ENCODE data around the gene SNCAIP. TPM values are rescaled to one million over a fixed set of nuclear protein-coding genes. Genes with fewer than 3 reads are reported as not detected.
"Not testable (repeated sequence)": the region's sequence is repeated elsewhere in the genome, so short reads cannot be mapped to it uniquely, and the experiment has no call there.

SNCAIP gene
- total RNA-seq, 1 donor from 2014 or later: 11.3 TPM

DNA sequence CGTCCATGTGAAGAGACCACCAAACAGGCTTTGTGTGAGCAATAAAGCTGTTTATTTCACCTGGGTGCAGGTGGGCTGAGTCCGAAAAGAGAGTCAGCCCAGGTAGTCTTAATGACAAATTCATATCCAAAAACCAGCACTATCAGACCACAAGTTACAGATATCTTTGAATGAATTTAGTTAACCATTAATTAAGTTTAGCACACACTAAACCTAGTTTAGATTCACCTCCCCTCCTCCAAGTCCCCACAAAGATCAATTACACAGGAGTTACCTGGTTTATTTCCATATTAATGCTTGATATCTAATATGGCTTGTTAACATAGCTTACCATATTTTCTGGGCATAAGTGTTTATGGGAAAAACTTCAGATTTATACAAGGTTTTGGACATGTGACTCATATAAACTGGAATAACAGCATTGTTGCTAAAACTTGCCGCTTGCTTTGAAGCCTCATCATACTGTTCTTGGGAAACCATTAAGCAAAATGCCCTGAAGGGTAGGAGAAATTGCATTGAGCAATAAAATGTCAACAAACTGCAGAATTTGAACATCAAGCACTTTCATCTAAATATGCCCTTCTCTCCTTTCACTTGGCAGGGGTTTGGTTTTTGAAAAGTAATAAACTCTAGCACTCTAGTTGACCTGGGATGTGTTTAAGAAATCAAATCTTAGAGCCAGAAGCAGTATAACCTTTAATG lies 166.9 kb downstream of the SNCAIP start:
- Histone ChIP-seq H3K9me3 (no peaks in the 10 kb centered on the region), H3K4me1 (peaks cover 12% of the 10 kb centered on the region), H3K27me3 (no peaks in the 10 kb centered on the region), H3K36me3 (no peaks in the 10 kb centered on the region), H3K27ac (no peak overlapping the region), H3K4me3 (peak overlapping the region in 1 of 2 donors; percentile 31)
- intact Hi-C loops (cut with DNase I): no loop called here
- no peak for TF ChIP-seq POLR2A (IDR thresholded peaks at IDR 0.05)
- TF ChIP-seq, protein P1, sequence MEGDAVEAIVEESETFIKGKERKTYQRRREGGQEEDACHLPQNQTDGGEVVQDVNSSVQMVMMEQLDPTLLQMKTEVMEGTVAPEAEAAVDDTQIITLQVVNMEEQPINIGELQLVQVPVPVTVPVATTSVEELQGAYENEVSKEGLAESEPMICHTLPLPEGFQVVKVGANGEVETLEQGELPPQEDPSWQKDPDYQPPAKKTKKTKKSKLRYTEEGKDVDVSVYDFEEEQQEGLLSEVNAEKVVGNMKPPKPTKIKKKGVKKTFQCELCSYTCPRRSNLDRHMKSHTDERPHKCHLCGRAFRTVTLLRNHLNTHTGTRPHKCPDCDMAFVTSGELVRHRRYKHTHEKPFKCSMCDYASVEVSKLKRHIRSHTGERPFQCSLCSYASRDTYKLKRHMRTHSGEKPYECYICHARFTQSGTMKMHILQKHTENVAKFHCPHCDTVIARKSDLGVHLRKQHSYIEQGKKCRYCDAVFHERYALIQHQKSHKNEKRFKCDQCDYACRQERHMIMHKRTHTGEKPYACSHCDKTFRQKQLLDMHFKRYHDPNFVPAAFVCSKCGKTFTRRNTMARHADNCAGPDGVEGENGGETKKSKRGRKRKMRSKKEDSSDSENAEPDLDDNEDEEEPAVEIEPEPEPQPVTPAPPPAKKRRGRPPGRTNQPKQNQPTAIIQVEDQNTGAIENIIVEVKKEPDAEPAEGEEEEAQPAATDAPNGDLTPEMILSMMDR (IDR thresholded peaks at IDR 0.05): no peak
- TF ChIP-seq POLR2AphosphoS5 (IDR thresholded peaks at IDR 0.05; ENCODE audit: insufficient read depth in 1 of 2, low read depth in 1 of 2): peak in 1 of 2 donors; percentile 76
- DNase-seq (ENCODE audit: extremely low spot score in 2 of 2): no peak

DNA sequence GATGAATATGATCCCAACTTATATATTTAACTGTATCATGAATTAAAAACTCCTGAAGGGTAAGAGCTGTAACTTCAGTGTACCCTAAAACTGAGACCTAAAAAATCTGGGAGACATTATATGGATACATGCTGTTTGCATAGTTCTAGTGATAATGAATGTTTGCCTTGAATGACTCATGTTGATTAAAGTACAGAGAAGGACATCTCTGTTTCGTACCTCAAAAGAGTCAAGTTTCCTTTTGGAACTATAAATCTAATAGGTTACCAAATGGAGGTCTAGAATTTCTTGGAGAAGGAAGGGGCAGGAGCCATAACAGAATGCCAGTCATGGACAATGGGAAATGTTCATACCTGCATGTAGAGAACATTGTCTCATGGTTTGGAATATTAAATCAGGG lies 168.1 kb downstream of the SNCAIP start:
- Histone ChIP-seq H3K36me3 (no peaks in the 10 kb centered on the region), H3K27ac (no peak overlapping the region), H3K9me3 (no peaks in the 10 kb centered on the region), H3K4me1 (peaks cover 12% of the 10 kb centered on the region), H3K27me3 (no peaks in the 10 kb centered on the region), H3K4me3 (no peak overlapping the region)
- no peak for DNase-seq (ENCODE audit: extremely low spot score in 2 of 2)
- TF ChIP-seq, protein P1 (IDR thresholded peaks at IDR 0.05): no peak
- TF ChIP-seq POLR2A (IDR thresholded peaks at IDR 0.05): no peak
- no peak for TF ChIP-seq POLR2AphosphoS5 (IDR thresholded peaks at IDR 0.05; ENCODE audit: insufficient read depth in 1 of 2, low read depth in 1 of 2)
- intact Hi-C loops (cut with DNase I): no loop called here

DNA sequence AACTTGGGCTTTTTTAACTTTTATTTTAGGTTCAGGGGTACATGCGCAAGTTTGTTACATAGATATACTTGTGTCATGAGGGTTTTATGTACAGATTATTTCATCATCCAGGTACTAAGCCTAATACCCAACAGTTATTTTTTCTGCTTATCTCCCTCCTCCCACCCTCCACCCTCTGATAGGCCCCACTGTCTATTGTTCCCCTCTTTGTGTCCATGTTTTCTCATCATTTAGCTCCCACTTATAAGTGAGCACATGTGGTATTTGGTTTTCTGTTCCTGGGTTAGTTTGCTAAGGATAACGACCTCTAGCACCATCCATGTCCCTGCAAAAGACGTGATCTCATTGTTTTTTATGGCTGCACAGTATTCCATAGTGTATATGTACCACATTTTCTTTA lies 172.1 kb downstream of the SNCAIP start:
- intact Hi-C loops (cut with DNase I): no loop called here
- H3K36me3 ChIP-seq: no peaks in the 10 kb centered on the region

DNA sequence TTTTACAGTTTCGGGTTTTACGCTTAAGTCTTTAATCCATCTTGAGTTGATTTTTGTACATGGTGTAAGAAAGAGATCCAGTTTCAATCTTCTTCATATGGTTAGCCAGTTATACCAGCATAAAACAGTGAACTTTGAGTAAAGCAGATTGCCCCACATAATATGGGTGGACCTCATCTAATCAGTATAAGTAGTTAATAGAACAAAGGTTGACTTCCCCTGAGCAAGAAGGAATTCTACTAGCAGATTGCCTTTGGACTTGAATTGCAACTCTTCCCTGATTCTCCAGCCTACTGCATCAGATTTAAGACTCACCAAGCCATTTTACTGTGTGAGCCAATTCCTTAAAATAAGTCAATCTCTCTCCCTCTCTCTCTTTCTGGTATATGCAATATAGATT lies 173.2 kb downstream of the SNCAIP start:
- Histone ChIP-seq H3K9me3 (no peaks in the 10 kb centered on the region), H3K4me3 (no peak overlapping the region), H3K27ac (no peak overlapping the region), H3K4me1 (no peaks in the 10 kb centered on the region), H3K27me3 (no peaks in the 10 kb centered on the region), H3K36me3 (no peaks in the 10 kb centered on the region)
- DNase-seq (ENCODE audit: extremely low spot score in 2 of 2): no peak
- TF ChIP-seq, protein P1 (IDR thresholded peaks at IDR 0.05): no peak
- TF ChIP-seq POLR2A (IDR thresholded peaks at IDR 0.05) (no peak), POLR2AphosphoS5 (IDR thresholded peaks at IDR 0.05; ENCODE audit: insufficient read depth in 1 of 2, low read depth in 1 of 2) (no peak)
- intact Hi-C loops (cut with DNase I): no loop called here

More for the DNA sequence above, 172.1 kb downstream of the SNCAIP start:
- TF ChIP-seq, protein P1 (IDR thresholded peaks at IDR 0.05): no peak
- no peak for TF ChIP-seq POLR2AphosphoS5 (IDR thresholded peaks at IDR 0.05; ENCODE audit: insufficient read depth in 1 of 2, low read depth in 1 of 2)
- Histone ChIP-seq H3K27ac (no peak overlapping the region), H3K4me3 (no peak overlapping the region), H3K27me3 (no peaks in the 10 kb centered on the region), H3K4me1 (peaks cover 7% of the 10 kb centered on the region), H3K9me3 (no peaks in the 10 kb centered on the region)
- no peak for DNase-seq (ENCODE audit: extremely low spot score in 2 of 2)

DNA sequence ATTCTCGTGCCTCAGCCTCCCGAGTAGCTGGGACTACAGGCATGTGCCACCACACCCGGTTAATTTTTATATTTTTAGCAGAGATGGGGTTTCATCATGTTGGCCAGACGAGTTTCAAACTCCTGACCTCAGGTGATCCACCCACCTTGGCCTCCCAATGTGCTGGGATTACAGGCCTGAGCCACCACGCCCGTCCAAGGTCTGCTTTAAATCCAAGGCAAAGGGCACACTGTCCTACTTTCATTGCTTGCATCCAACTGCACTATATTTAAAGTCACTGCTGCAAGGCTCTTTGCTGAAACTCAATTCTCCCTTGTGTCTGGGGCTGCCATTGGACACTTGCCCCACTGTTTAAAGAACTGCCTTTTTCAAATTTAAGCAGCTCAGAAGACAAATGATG lies 174.6 kb downstream of the SNCAIP start:
- intact Hi-C loops (cut with DNase I); H3K27me3 ChIP-seq; H3K4me1 ChIP-seq; H3K36me3 ChIP-seq; H3K27ac ChIP-seq; H3K9me3 ChIP-seq; DNase-seq (ENCODE audit: extremely low spot score in 2 of 2); H3K4me3 ChIP-seq: not testable (repeated sequence)
